ENCODE data around the gene AKAP7.

Gene AKAP7

GRCh38 chr6:131134220-131134979 lies 867 bp upstream of the AKAP7 start:
- no peak for ATAC-seq

- ATAC-seq: no peak
Observed at GRCh38 chr6:131134980-131135243, 355 bp upstream of the AKAP7 start.

- no peak for ATAC-seq
Observed at GRCh38 chr6:131136021-131136786, 937 bp downstream of the AKAP7 start.

- ATAC-seq: no peak
Observed at GRCh38 chr6:131139599-131139998, 4.3 kb downstream of the AKAP7 start.

DNA sequence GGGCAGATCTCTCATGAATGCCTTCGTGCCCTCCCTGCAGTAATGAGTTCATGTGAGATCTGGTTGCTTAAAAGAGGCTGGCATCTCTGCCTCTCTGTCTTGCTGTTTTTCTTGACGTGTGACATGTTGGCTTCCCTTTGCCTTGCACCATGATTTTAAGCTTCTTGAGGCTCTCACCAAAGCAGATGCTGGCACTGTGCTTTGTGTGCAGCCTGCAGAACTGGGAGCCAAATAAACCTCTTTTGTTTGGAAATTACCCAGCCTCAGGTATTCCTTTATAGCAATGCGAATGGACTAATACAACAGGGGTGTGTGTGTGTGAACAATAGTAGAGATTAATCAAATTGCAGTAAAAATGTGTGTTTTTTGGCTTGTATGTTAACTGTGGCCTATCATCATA lies 8.1 kb downstream of the AKAP7 start:
- ATAC-seq: no peak

DNA sequence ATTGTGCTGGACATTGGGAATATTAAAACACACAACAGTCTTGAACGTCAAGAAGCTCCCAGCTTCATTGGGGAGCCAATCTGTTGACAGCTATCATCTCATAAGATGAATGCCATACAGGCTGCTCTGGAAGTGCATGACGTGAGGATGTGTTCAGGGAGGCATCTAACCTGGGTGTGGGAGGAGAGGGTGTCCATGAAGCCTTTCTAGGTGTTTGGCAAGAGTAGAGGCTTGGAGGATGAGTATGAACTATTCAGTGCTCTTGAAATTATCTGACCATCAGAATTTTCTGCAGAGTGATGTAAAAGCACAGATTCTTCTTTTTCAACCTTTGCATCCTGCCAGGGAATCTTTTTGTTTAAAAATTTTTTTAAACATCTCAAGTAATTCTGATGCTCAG lies 11.6 kb downstream of the AKAP7 start:
- no peak for ATAC-seq

DNA sequence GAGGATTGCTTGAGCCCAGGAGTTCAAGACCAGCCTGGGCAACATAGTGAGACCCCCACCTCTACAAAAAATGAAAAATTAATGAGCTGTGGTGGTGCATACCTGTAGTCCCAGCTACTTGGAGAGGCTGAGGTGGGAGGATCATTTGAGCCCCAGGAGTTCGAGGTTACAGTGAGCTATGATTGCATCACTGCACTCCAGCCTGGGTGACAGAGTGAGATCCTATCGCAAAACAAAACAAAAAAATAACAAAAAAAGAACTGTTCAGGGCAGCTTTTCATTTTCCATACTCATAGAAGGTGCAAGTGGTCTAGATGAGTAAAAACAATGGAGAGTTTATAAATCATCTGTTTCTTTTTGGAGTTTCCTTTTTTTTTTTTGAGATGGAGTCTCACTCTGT lies 21.1 kb downstream of the AKAP7 start:
- no peak for ATAC-seq

DNA sequence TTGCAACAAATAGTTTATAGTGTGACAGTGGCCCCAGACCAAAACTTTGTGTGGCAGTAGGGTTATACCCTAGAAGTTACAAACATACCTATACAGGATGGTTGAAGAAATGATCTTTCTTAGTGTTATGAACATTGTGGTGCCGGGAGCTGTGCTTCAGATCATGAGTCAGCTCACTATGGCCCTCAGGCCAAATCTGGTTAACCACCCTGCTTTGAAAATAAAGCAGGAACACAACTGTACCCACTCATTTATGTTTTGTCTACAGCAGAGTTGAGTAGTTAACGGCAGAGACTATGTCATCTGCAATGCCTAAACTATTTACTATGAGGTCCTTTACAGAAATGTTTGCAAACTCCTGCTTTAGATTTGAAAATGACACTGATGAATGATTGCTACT lies 24.3 kb downstream of the AKAP7 start:
- no peak for ATAC-seq

DNA sequence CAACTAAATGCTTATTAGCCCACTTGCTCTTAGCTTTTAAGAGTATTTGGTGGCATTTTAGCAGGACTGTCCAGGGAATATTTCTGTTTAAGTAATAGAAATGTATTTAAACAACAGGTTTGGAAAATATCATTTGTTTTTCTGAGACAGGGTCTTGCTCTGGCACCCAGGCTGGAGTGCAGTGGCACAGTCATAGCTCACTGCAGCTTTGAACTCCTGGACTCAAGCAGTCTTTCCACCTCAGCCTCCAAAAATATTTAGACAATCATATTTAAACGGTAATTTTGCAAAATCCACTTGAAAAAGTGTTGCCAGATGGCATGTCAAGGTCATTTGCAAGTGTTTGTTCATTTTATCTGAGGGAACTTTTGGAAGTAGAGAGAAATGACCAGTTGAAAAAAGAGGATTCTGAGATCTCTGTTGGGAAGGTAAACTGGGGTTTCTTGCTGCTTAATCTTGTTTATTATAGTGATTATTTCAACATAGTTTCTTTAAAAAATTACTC lies 25.0 kb downstream of the AKAP7 start:
- ATAC-seq: no peak

DNA sequence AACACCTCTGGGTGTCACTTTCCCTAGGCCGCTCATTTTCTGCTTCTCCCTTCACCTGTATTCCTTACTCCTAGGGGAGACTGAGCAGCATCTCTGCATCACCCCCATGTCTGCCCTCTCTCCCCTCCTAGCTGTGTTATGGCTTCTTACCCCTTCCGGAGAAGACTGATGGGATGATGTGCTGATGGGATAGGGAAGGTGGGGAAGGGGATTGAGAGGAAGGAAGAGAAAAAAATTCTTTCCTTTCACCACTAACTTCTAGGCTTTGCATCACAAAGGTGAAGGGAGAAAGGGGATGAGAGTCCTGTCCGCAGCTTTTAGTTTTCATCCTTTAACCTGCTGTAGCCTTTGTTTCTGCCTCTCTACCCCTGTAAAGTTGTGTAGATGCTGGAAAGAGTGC lies 26.7 kb downstream of the AKAP7 start:
- no peak for ATAC-seq

DNA sequence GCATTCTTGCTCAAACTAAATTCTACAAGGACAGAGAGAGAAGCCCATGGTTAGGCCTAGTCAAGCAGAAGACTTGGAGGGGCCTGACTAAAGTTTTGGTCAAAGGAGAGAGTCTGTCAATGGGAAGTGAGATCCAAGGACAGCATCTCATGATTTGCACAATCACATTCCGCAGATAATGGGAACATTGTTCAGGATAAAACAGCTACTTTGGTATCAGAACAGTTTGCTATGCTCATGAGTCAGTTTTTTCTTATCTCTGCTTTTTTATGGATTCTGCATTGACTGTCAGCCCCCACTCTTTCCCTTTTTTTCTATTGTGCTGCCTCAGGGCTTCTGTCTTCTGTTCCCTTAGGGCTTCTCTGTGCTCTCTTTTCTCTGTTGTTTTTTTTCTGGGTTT lies 28.6 kb downstream of the AKAP7 start:
- no peak for ATAC-seq

DNA sequence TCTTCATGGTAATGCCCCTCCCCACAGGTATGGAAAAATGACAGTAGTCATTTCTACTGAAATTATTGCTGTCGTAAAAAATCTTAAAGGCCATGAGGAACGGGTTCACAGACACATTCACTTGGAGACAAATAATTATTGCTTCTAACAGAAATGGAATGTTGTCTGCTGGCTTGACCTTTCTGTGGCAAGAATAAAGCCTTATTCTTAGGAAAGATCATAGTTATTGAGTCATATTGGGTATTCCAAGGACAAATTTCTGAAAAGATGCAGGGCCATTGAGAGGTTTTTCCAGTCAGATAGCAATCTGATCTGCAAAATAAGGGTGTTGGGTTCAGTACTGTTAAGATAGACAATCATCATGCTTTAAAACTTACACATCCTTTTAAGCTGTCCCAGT lies 29.2 kb downstream of the AKAP7 start:
- ATAC-seq: no peak

DNA sequence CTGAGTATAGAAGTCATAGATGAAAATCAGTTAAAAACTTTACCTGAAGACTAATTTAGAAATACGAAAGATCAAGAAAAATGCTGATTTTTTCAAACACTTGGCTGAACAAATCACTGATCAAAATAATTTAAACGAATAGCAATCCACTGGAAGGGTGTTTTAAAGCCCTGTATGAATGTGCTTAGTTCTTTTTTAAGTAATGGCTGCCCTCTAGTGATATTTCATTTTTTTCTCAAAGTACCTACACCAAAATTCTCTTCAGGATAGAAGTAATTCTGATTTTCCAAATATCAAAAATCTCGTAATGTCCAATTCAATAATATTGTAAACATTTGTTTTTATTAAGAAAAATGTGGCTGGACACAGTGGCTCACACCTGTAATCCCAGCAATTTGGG lies 32.5 kb downstream of the AKAP7 start:
- ATAC-seq: no peak

DNA sequence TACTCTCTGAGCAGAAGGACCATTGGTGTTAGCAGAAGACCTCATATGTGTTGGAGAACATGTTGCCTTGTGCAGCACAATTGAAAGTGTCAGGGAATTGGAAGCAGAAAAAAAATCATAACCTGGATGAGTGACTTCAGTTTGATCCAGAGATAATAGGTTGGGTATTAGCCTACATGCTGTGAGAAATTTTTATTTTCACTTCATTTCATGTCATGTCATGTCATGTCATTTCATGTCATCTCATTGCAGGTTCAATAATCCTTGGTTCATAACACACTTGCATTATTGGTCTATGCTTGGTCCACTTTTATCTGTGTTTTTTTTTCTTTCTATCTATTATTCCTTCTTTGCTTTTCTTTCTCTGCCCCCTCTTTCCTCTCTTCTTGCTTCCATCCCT lies 34.3 kb downstream of the AKAP7 start:
- ATAC-seq: no peak

GRCh38 chr6:131172222-131172621 lies 37.0 kb downstream of the AKAP7 start:
- ATAC-seq: no peak

GRCh38 chr6:131173680-131174079 lies 38.4 kb downstream of the AKAP7 start:
- ATAC-seq: no peak

GRCh38 chr6:131175564-131175963 lies 40.3 kb downstream of the AKAP7 start:
- no peak for ATAC-seq

- ATAC-seq: no peak
Observed at GRCh38 chr6:131177996-131178395, 42.7 kb downstream of the AKAP7 start.

GRCh38 chr6:131182991-131183425 lies 47.7 kb downstream of the AKAP7 start:
- peak; percentile 48 to 51 for ATAC-seq

- ATAC-seq: no peak
Observed at GRCh38 chr6:131183427-131184095, 48.3 kb downstream of the AKAP7 start.

- ATAC-seq: no peak
Observed at GRCh38 chr6:131191590-131191989, 56.3 kb downstream of the AKAP7 start.

GRCh38 chr6:131197716-131198115 lies 62.4 kb downstream of the AKAP7 start:
- no peak for ATAC-seq

DNA sequence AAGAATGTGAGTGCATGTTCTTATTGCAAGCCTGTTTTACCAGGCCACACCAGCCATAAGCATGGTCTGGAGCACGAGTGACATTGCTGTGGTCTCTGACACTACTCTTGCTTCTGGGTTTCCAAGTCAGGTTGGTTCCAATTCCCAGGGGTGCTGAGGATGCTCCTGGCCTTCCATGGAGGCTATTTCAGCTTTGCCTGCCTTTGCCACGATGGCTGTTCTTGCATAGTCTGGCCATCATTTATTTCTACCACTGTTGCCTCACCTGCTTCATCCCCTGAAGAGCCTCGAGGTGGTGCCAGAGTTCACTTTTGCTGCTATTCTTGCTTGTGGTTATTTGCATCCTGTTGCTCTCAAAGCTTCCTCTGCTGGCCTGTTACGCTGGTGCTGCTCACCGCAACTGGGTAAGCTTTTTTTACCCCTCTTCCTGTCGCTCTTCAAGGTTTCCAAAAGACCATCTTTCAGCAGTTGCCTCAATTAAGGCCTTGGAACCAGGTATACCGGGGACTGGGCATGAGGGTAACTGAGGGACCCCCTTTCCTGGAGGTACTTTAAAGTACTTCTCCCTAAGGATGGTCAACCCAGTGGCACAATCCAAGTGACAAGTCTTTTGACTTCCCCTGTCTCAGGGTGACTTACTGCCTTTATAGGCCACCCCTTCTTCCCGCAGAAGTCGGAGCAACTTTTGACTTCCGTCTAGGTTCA lies 64.5 kb downstream of the AKAP7 start:
- ATAC-seq: peak; percentile 97 to 99

All from activated CD4-positive, CD25-positive, alpha-beta regulatory T cell treated with anti-CD3 and anti-CD28 coated beads, Interleukin-2, amount 50 U/mL, for 24 hours (primary cell).